Activated naive CD4-positive, alpha-beta T cell (primary cell): ENCODE measurements around the gene NADK2.
"Not testable (repeated sequence)": the region's sequence is repeated elsewhere in the genome, so short reads cannot be mapped to it uniquely, and the experiment has no call there.

Experiments
- DNase-seq, 4 experiments: peaks; one replicate each; lab custom pipeline; 2025; lab: John Stamatoyannopoulos, UW

NADK2 gene, protein sequence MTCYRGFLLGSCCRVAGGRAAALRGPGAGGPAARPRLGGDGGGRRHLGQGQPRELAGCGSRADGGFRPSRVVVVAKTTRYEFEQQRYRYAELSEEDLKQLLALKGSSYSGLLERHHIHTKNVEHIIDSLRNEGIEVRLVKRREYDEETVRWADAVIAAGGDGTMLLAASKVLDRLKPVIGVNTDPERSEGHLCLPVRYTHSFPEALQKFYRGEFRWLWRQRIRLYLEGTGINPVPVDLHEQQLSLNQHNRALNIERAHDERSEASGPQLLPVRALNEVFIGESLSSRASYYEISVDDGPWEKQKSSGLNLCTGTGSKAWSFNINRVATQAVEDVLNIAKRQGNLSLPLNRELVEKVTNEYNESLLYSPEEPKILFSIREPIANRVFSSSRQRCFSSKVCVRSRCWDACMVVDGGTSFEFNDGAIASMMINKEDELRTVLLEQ

DNA sequence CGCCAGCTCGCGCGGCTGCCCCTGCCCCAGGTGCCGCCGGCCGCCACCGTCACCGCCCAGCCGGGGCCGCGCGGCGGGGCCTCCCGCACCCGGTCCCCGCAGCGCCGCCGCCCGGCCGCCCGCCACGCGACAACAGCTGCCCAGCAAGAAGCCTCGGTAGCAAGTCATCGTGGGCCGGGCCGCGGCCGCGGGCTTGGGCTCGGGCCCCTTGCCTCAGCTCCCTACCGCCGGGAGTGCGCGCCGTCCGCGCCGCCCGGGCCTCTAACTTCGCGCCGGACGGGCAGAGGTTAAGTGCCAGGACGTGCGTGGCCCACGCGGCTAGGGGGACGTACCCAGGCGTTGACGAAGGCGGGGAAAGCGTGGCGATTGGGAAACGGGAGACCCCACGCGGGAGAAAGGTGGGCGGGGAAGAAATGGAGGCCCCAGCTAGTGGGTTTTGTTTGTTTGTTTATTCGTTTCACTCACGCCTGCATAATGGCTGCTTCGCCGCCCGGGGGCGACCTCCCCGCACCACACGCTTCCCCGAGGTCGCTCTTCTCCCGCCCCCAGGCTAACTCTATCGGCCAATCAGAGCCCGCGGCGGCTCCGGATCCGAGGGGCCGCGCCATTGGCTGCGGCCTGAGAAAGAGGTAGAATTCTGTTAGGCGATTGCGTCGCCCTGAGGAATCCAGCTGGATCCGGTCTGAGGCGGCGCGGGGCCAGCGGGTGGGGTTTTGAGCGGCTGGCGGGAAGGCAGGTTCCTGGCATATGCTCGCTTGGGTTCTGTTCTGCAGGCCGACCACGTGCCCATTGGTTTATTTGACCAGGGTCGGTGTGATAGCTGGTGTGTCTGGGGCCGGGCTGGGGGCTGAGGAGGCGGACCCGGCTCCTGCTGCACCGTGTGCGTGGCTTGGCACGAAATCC, at the start of gene NADK2:
Gene NADK2, minus strand, starts transcription at position 295 of the 903 bp plus-strand sequence. Its CDS starts 127 bp downstream, at position 168.
- DNase-seq = peak; percentile 82 to 99 (median 92)

DNA sequence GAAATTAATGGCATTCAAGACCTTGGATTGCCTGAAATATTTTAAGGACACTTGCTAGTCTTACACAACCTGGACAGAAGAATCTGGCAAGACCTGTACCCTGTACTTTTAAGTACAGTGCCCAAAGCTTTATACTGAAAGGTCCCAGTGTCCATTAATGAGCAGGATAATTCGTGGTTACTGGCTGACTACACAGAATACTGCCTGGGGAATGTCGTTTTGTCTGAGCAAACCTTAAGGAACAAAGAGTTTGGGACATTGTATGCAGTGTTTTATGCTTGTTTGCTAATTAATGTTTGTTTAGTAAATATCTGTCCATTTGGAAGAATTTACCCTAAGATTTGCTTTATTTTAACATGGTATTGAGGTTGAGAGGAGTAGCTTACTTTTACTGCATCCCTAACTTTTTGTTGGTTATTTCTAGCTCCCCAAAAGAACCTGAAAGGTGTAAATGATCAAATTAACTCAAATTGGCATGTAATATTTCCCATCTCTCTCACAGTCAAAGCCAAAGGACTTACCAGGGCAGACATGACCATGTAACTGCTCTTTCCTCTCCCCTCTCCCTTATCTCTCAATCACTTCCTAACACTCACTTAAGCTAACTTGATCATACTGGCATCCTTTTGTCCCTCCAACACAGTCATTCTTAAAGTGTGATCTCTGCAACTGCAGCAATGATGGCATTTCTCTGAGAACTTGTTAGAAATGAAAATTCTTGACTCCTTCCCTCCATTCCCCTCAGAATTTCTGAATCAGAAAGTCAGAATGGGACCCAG, 44.3 kb upstream of the NADK2 start:
- DNase-seq = no peak

DNA sequence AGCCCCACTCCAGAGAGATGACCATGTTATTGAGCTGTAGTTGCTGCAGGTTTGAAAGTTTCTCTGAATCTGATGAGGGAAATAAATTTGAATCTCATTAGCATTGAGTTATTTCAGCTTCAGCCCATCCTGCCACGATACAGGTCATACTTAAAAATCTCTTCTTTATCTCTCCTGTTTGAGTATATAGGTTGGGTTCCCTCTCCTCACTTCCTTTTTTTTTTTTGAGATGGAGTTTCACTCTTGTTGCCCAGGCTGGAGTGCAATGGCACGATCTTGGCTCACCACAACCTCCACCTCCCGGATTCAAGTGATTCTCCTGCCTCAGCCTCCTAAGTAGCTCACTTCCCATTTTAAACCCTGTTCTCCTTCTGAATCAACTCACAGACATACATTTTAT, 42.0 kb upstream of the NADK2 start:
- DNase-seq = not testable (repeated sequence)

DNA sequence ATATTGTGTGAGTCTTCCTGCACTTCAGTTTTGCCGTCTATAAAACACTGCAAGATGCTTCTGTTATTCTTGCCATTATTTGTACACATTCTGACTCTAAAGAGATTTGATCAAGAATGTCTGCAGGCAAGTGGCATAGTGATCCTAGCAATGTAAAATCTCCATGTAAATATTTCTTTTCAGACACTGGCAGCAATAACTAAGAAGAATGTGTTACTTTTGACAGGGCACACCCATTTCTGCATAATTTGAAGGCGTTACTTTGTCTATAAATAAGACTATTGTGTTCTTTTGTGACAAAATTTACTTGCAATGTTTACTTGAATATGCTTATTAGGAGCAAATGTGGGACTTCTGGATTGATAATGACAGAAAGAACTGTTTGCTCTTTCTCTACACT, 39.9 kb upstream of the NADK2 start:
- DNase-seq = no peak

DNA sequence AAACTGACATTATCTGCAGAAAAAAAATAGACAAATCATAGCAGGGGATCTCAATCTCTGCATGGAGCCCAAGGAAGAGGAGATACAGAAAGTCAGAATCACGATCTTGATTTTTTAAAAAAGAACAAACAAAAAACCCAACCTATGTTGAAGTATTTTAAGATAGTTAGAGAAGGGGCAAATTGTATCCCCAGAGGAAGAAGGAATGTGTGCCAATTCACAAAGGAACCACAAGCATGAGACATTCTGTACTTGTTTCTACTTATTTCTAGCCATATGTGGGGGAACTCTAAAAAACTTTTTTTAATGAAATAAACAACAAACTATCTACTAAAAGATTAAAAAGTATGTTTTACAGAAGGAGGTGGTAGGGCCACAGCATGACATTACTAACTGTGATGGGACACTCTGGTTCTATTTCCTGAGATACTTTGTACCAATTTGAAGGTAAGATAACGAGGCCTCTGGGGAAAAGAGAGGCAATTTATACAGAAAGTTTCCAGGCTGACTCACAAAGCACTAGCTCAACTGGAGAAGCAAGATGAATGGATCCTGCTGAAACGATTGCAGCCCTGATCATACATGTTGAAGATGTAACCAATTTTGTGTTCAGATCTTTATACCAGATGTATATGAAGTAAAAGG, 37.5 kb upstream of the NADK2 start:
- DNase-seq = no peak

DNA sequence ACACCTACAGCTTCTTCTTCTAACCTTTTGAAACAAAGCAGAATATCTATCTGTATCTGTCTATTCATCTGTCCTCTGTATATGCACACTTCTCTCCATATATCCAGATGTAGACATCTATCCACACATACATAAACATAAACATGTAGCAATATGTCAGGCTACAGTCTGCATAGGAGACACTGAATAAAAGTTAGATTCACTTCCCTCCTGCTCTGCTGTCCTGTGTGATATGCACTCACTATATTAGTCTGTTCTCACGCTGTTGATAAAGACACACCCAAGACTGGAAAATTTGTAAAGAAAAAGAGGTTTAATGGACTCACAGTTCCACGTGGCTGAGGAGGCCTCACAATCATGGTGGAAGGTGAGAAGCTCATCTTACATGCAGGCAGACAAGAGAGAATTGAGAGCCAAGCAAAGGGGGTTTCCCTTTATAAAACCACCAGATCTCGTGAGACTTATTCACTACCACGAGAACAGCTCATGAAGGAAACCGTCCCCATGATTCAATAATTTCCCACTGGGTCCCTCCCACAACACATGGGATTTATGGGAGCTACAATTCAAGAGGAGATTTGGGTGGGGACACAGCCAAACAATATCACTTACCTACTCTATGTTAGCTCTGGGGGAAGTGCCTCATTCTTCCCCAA, 35.9 kb upstream of the NADK2 start:
- no peak for DNase-seq

DNA sequence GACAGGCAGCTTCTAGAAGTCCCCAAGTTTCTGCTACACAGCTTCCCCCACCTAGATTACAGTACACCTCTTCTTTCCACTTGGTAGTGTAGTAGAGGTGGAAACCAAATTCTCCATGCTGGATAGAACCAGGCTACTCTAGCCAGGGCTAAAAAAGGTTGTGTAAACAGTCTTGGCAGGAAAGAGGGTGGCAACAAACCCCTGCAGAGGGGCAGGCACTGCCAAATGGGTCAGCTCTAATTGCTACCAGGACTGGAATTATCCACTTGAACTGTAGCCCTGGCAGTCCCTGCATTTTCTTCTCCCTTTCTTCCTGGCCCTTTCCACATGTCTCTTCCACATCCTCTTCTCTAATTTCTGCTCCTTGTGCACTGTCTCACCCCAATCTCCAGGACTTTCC, 35.1 kb upstream of the NADK2 start:
- no peak for DNase-seq

DNA sequence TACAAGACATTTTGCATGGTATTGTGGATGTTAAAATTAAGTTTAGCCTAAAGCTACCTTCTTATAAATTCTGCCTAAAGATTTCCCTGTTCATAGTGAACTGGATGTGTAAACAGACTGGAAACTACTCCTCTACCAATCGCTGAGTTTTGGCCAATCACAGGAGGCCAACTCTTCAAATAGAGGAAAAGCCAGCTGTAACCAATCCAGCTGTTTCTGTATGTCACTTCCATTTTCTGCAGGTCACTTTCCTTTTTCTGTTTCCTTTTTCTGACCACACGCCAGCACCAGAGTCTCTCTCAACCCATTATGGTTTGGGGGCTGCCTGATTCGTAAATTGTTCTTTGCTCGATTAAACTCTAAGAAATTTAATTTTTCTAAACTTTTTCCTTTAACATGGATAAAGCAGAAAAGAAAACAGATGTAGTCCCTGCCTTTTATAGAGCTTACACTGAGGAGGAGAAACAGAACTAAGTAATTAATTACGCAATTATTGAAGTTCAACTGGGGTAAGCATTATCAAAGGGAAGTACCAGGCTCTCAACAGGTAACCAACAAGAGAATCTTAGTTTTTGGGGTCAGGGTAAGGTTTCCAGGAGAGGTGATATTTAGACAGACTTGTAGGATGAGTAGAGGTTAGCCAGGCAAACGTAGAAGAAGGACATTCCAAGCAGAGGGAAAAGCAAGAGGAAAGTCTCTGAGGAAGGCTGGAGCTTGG, 32.2 kb upstream of the NADK2 start:
- no peak for DNase-seq

DNA sequence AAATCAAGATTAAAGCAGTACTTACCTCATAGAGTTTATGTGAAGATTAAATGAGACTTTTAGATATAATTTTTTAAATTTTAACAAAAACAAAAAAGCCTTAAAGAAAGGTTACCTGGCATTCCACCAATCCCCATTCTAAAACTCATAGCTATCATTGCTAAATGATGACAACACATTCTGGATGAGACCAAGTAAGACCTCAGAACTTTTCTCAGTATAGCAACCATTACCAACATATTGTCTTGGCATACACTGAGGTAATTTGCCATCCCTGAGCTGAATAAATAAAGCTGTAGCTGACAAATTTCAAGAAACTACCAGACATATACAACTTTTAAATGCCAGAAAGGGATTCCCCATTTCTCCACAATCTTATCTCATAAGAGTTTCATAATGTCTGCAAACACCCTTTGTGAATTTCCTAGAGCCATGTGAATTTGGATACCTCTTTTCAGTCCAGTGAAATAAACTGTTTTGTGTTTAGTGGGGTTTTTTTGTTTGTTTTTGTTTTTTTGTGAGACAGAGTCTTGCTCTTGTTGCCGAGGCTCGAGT, 30.5 kb upstream of the NADK2 start:
- DNase-seq = no peak

DNA sequence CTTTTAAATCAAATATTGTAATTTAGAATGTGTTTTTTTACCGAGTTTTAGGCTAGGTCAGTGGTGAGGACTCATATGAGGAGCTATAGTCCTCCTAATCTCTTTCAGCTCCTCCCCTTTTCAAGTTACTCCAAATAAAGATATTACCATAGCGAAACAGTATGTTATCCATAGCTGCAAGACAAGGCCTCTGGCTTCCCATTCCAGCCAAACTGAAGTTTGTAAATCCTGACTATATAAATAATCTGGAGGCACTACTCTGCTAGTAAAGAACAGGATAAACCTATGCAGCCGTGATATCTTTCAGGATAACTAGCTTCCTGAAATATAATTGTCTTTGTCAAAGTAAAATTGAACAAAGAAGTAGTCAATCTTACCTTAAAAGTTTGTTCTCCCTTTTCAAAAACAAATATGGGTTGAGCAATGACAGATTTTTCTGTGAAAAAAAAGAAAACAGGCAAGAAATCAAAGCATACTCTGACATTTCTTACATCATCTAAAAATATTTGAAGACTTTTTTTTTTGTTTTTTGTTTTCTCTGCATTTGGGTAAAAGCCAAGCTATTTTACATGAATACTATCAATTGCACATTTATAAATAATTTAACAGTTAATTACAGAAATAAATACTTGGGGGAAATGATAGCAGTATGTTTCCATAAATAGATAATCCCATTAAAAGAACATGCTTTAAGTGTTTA, 29.3 kb upstream of the NADK2 start:
- no peak for DNase-seq

DNA sequence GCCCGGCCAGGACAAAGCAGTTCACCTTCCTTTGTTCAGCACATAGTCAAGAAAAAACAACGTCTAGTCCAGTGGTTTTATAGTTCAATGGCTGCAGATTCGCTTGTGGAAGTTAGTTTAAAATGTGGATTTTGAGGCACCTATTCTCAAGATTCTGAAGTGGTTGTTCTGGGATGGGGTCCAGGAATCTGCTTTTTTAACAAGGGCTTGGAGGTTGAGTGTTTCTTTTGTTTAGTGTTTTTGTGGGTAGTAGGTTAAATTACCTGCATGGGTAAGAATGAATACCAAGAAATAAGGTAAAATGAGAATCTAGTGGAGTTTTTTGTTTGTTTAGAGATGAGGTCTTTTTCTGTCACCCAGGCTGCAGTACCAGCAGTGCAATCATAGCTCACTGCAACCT, 28.4 kb upstream of the NADK2 start:
- no peak for DNase-seq

DNA sequence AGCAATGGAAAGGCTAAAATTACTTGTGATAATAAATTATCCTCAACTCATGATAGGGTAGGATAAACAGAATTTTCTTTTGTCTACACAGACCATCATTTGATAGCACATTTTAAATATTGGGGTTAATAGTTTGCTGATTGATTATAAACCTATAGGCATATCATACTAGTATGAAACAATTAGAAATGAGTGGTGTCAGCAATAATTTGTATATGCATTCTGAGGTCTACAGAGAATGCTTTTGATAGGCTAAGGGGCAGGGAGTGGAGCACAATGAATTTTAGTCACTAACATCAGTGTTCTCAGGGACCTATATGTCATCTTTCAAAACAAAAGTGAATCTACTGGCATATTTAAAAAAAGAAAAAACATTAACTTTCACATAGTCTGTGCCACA, 27.8 kb upstream of the NADK2 start:
- DNase-seq = no peak

DNA sequence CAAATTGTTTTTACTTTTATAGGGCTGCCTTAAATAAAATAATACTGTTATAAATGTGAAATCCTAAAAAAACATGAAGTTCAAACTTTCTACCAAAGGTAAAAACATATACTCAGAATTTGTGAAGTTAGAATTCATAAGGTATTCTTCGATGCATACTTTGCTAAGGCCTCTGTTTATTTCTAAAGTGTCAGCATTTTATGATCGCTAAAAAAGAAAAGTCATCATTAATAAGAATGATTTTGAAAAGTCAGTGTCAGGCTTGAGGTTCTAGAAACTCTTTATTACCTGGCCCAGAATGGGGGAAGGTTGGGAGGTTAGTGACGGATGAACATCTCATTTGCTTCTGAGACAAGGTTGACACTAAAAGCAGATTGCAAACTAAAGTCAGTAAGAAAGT, 26.2 kb upstream of the NADK2 start:
- DNase-seq = no peak

DNA sequence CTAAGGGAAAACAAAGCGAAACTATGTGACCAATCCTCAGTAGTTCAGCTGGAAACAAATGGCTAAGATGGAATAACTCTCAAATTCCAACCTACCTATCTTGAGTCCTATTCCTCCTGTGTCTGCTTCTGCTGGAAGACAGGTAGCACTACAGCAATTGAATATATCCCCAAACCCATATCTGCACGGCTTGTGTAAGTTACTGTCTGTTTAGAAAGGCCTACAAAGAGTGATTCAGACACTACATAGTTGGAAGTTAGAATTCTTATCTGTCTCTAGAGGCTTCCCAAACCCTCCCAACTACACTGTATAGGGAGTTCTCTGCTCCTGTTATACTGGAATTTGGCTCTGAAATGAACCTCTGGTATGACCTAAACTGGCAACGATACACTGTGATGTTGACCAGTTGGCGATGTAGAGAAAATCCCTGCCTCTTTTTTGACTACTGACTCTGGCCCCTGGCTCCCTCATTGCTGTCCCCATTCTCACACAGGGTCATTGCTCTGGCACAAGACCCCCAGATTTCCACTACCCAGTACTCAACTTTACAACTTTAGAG, 22.6 kb upstream of the NADK2 start:
- no peak for DNase-seq

DNA sequence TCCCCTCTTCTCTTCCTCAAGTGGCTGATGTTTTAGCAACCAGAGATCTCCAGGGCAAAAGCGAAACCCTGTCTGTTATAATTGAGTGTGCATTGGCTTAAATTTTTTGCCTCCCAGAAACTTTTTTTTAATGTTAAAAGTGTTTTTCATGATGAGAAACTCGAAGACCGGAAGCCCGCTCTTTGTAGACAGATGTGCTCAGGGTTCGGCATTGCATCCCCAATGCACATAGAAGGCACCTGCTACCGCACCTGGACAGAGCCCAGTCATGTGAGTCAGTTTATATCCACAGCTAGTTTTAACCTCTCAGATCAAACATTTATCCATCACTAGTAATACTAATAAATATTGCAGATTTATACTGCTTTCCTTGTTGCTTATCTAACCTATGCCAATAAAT, 19.5 kb upstream of the NADK2 start:
- DNase-seq = no peak

DNA sequence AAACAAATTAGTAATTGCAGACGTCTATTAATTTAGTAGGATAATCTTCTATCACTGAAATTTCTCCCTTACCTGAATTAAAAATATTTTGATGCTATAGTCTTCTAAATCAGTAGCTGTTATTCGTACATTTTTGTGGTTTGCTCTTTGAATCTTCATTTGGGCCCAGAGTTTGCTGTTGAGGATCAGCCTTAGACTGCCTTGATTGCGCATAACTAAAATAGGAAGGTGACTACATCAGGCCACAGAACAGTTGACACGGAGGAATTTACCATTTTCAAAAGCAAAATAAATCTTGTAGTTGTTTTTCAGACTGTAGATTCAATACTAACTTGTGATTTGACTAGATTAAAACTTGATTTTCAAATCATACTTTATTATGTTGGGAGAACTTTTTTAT, 11.8 kb upstream of the NADK2 start:
- DNase-seq = no peak

DNA sequence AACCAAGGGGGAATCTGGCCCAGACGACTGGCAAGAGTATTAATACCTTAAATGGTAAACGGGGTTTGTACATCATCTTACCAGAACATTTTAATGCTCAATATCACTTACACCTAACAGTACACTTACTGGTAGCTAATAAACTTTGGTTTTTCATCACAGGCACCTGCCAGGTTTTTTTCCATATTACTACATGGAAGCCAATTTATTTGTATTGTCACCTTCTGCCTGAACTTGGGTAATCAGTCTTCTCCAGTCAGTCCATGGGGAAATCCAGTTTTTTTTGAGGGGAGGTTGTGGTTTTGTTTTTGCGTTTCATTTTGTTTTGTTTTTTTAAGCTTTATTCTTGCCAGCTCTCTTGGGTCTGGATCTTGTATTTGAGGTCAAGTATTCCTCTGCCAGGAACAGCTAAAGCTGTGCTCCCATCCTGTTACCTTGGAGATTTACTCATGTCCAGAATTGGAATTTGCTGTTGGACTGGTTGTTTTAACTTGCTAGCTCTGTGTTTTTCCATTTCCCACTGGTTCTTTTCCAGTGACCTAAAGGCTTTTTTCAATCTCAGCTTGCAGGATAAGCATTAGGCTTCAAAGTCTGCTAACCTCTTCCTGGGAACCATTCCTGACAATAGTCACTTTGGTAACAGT, 11.1 kb upstream of the NADK2 start:
- no peak for DNase-seq

DNA sequence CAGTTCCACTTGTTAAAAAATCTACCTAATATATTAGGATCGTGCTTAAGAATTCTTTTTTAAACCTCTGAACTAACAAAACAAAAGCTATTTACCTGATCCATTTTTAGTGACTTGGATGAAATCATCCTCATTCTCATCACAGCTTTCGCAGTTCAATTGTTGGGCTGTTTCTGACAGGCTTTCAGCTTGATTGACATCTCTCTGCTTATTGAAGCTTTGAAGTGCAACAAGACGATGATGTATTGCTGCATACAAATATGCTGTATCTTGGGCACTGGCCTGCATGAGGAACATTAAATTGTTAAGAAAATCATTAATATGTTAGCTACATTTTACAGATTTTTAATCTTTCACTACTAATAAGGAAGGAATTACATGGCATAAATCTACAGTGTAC, 9.5 kb upstream of the NADK2 start:
- DNase-seq = no peak

DNA sequence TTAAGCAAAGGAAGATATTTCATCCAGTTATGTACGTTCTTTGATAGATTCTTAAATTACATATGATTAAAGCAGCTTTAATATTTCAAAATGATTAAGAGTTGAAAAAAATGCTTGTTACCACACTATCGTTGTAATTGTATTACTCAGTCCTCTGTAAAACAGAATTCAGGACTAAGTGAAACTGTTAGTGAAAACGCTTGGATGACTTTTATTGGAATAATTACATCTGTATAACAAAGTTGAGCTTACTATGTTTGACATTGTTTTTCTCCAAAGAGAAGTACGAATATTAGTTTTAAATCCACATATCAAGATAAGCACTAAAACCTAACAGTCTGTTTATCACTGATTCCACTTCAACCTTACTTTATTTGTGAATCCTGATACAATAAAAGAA, 8.7 kb upstream of the NADK2 start:
- DNase-seq = no peak
